Measurements from ENCODE around the gene NOSIP.

Gene NOSIP

GRCh38 chr19:49553451-49554271 lies 26.7 kb downstream of the NOSIP start:
- in situ Hi-C loops (cut with HindIII; ENCODE audit: low sequenced_read_pairs) = no loop called here

GRCh38 chr19:49552749-49553148 lies 27.6 kb downstream of the NOSIP start:
- in situ Hi-C loops (cut with HindIII; ENCODE audit: low sequenced_read_pairs) = no loop called here

- in situ Hi-C loops (cut with HindIII; ENCODE audit: low sequenced_read_pairs) = no loop called here
Observed at GRCh38 chr19:49551531-49551930, 28.8 kb downstream of the NOSIP start.

- in situ Hi-C loops (cut with HindIII; ENCODE audit: low sequenced_read_pairs) = no loop called here
Observed at GRCh38 chr19:49549045-49549444, 31.3 kb downstream of the NOSIP start.

GRCh38 chr19:49546825-49547565 lies 33.4 kb downstream of the NOSIP start:
- in situ Hi-C loops (cut with HindIII; ENCODE audit: low sequenced_read_pairs) = no loop called here

GRCh38 chr19:49544154-49544553 lies 36.2 kb downstream of the NOSIP start:
- in situ Hi-C loops (cut with HindIII; ENCODE audit: low sequenced_read_pairs) = no loop called here

GRCh38 chr19:49543032-49543431 lies 37.3 kb downstream of the NOSIP start:
- in situ Hi-C loops (cut with HindIII; ENCODE audit: low sequenced_read_pairs) = no loop called here

- in situ Hi-C loops (cut with HindIII; ENCODE audit: low sequenced_read_pairs) = no loop called here
Observed at GRCh38 chr19:49542446-49542845, 37.9 kb downstream of the NOSIP start.

- in situ Hi-C loops (cut with HindIII; ENCODE audit: low sequenced_read_pairs) = no loop called here
Observed at GRCh38 chr19:49541914-49542313, 38.4 kb downstream of the NOSIP start.

- in situ Hi-C loops (cut with HindIII; ENCODE audit: low sequenced_read_pairs) = no loop called here
Observed at GRCh38 chr19:49539192-49539952, 41.0 kb downstream of the NOSIP start.

GRCh38 chr19:49538643-49539042 lies 41.7 kb downstream of the NOSIP start:
- in situ Hi-C loops (cut with HindIII; ENCODE audit: low sequenced_read_pairs) = no loop called here

- in situ Hi-C loops (cut with HindIII; ENCODE audit: low sequenced_read_pairs) = no loop called here
Observed at GRCh38 chr19:49536921-49537462, 43.4 kb downstream of the NOSIP start.

- in situ Hi-C loops (cut with HindIII; ENCODE audit: low sequenced_read_pairs) = no loop called here
Observed at GRCh38 chr19:49534632-49535385, 45.5 kb downstream of the NOSIP start.

- in situ Hi-C loops (cut with HindIII; ENCODE audit: low sequenced_read_pairs) = no loop called here
Observed at GRCh38 chr19:49533551-49534488, 46.5 kb downstream of the NOSIP start.

- in situ Hi-C loops (cut with HindIII; ENCODE audit: low sequenced_read_pairs) = no loop called here
Observed at GRCh38 chr19:49530708-49531107, 49.6 kb downstream of the NOSIP start.

GRCh38 chr19:49528211-49528771 lies 52.1 kb downstream of the NOSIP start:
- in situ Hi-C loops (cut with HindIII; ENCODE audit: low sequenced_read_pairs) = no loop called here

- in situ Hi-C loops (cut with HindIII; ENCODE audit: low sequenced_read_pairs) = no loop called here
Observed at GRCh38 chr19:49524812-49525455, 55.4 kb downstream of the NOSIP start.

GRCh38 chr19:49520705-49521319 lies 59.5 kb downstream of the NOSIP start:
- in situ Hi-C loops (cut with HindIII; ENCODE audit: low sequenced_read_pairs) = no loop called here
